Loucy (cell line): Measurements from ENCODE around the gene SLC39A9.

ENCODE experiments used
- EZH2phosphoT487 ChIP-seq: fragments of 200-600 bp; IDR thresholded peaks from 2 replicates; pipeline ENCODE4 v1.6.1; 2018; ENCODE audit warnings: antibody characterized with exemption, mild to moderate bottlenecking, moderate library complexity, borderline replicate concordance
- TF ChIP-seq, protein P1 (sequence below): fragments of 200-600 bp; sonication (generic); conservative IDR thresholded peaks from 2 replicates; pipeline ENCODE4 v1.5.1; 2014; ENCODE audit warnings: mild to moderate bottlenecking, antibody characterized with exemption, low read length

DNA sequence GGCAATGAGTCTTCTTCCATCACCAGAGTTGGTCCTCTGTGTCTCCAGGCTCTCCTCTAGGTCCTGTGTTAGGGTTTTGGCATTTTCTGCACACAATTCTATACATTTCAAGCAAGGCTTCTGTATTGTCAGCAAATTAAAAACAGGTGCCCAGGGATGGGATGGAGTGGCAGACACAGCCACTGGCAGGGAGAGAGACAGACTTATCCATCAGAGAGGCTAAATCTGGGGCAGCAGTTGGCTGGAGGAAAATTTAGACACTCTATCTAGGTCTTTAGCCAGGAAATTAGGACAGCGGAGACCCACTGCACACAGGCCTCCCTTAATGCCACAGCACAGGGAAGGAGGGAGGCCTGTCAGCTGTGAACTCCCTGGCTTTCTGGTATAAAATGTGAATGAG, 106.3 kb downstream of the SLC39A9 start:
- TF ChIP-seq, protein P1, sequence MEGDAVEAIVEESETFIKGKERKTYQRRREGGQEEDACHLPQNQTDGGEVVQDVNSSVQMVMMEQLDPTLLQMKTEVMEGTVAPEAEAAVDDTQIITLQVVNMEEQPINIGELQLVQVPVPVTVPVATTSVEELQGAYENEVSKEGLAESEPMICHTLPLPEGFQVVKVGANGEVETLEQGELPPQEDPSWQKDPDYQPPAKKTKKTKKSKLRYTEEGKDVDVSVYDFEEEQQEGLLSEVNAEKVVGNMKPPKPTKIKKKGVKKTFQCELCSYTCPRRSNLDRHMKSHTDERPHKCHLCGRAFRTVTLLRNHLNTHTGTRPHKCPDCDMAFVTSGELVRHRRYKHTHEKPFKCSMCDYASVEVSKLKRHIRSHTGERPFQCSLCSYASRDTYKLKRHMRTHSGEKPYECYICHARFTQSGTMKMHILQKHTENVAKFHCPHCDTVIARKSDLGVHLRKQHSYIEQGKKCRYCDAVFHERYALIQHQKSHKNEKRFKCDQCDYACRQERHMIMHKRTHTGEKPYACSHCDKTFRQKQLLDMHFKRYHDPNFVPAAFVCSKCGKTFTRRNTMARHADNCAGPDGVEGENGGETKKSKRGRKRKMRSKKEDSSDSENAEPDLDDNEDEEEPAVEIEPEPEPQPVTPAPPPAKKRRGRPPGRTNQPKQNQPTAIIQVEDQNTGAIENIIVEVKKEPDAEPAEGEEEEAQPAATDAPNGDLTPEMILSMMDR, result no peak
- TF ChIP-seq EZH2phosphoT487, result no peak
